ENCODE data around the gene TMEM178B.

DNA sequence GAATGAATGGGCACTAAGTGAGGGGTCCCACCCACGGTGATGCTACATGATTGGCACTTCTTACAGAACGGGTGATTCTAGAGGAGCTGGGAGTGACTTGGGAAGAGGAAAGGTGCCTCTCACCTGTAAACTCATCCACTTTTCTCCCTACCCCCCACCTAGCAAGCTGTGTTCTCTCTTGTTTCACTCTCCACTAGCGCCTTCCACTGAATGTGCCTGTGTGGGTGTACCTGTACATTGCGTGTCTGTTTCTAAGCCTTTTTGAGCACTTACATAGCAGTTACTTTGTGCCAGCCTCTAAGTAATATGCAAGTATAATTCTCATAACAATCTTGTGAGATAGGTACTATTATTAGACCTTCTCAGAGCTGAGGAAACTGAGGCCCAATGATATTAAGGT, 343.6 kb downstream of the TMEM178B start:
- TF ChIP-seq, protein P1, sequence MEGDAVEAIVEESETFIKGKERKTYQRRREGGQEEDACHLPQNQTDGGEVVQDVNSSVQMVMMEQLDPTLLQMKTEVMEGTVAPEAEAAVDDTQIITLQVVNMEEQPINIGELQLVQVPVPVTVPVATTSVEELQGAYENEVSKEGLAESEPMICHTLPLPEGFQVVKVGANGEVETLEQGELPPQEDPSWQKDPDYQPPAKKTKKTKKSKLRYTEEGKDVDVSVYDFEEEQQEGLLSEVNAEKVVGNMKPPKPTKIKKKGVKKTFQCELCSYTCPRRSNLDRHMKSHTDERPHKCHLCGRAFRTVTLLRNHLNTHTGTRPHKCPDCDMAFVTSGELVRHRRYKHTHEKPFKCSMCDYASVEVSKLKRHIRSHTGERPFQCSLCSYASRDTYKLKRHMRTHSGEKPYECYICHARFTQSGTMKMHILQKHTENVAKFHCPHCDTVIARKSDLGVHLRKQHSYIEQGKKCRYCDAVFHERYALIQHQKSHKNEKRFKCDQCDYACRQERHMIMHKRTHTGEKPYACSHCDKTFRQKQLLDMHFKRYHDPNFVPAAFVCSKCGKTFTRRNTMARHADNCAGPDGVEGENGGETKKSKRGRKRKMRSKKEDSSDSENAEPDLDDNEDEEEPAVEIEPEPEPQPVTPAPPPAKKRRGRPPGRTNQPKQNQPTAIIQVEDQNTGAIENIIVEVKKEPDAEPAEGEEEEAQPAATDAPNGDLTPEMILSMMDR (conservative IDR thresholded peaks at IDR 0.05), result no peak
- TF ChIP-seq EZH2 (IDR thresholded peaks at IDR 0.05; ENCODE audit: low read depth), result no peak

Measured in PC-9 (cell line).